Glutamatergic neuron (in vitro differentiated cells): ENCODE data around the gene HRNR. TPM values are rescaled to one million over a fixed set of nuclear protein-coding genes. Genes with fewer than 3 reads are reported as not detected.

Experiments used
- DNase-seq: peaks from one replicate; pipeline ENCODE4 v3.0.0; 2022
- H3K27ac Mint-ChIP-seq: one replicate; pipeline ENCODE4 v1.8.0; 2020; ENCODE audit warnings: mild to moderate bottlenecking, mixed read lengths, inconsistent platforms; ENCODE audit not compliant: unreplicated experiment
- H3K27me3 Mint-ChIP-seq: one replicate; pipeline ENCODE4 v1.8.0; 2020; ENCODE audit warnings: mild to moderate bottlenecking, moderate library complexity, mixed read lengths, inconsistent platforms; ENCODE audit not compliant: unreplicated experiment
- H3K36me3 Mint-ChIP-seq: one replicate; pipeline ENCODE4 v1.8.0; 2020; ENCODE audit warnings: mild to moderate bottlenecking, mixed read lengths, inconsistent platforms; ENCODE audit not compliant: unreplicated experiment
- H3K4me1 Mint-ChIP-seq: one replicate; pipeline ENCODE4 v1.8.0; 2020; ENCODE audit warnings: mild to moderate bottlenecking, low read depth, mixed read lengths, inconsistent platforms; ENCODE audit not compliant: unreplicated experiment
- H3K4me3 Mint-ChIP-seq: one replicate; pipeline ENCODE4 v1.8.0; 2020; ENCODE audit warnings: mild to moderate bottlenecking, mixed read lengths, inconsistent platforms; ENCODE audit not compliant: unreplicated experiment
- H3K9me3 Mint-ChIP-seq: one replicate; pipeline ENCODE4 v1.8.0; 2020; ENCODE audit warnings: mild to moderate bottlenecking, moderate library complexity, mixed read lengths, inconsistent platforms; ENCODE audit not compliant: unreplicated experiment
- CTCF ChIP-seq: fragments of 200-600 bp; sonication (generic); IDR thresholded peaks from one replicate; pipeline ENCODE4 v1.5.0; 2021; ENCODE audit not compliant: partially characterized antibody, unreplicated experiment
- total RNA-seq: library from RNA; stranded (reverse); fragmentation: NEBNext Ultra II Directional; extraction: Animal tissue kit (Norgen Biotek cat#: 25700); gene quantifications from one replicate; pipeline ENCODE4 v1.2.1, GENCODE V29; 2021; ENCODE audit not compliant: unreplicated experiment

The HRNR gene
- total RNA-seq, 1 donor from 2014 or later: not detected

GRCh38 chr1:152162792-152163463 lies 61.1 kb downstream of the HRNR start:
- Mint-ChIP-seq H3K4me1 (no peaks in the 10 kb centered on the region), H3K36me3 (no peaks in the 10 kb centered on the region), H3K9me3 (no peaks in the 10 kb centered on the region), H3K27ac (no peak overlapping the region), H3K4me3 (no peak overlapping the region), H3K27me3 (no peaks in the 10 kb centered on the region)
- TF ChIP-seq CTCF: no peak
- no peak for DNase-seq

Other genes with a start within 250 kb of the HRNR start
- gene S100A10, start 230.3 kb downstream of the HRNR start, total RNA-seq: 245 TPM
- 45.1 TPM for gene S100A11, start 187.2 kb downstream of the HRNR start, total RNA-seq
- gene TCHHL1, start 135.1 kb downstream of the HRNR start, total RNA-seq: not detected
- 0.49 TPM for gene TCHH, start 108.7 kb downstream of the HRNR start, total RNA-seq
- not detected for gene RPTN, start 65.0 kb downstream of the HRNR start, total RNA-seq
- gene FLG, start 101.0 kb upstream of the HRNR start, total RNA-seq: not detected
- not detected for gene FLG2, start 135.8 kb upstream of the HRNR start, total RNA-seq
- not detected for gene CRNN, start 190.1 kb upstream of the HRNR start, total RNA-seq